HAP-1 (cell line): ENCODE data around the gene CCNE1.

Experiments
- DNase-seq, 2 experiments: peaks; one replicate each; pipeline ENCODE4 v3.0.0-alpha.2; 2016 to 2020; ENCODE audit warnings: low spot score in 2 of 2
- H3K27me3 ChIP-seq: fragments of 250-450 bp; sonication (Bioruptor Pico); 2 replicates; pipeline ENCODE4 v1.5.1; 2020; ENCODE audit warnings: low read depth, mild to moderate bottlenecking, moderate library complexity
- H3K36me3 ChIP-seq: fragments of 250-450 bp; sonication (Bioruptor Pico); replicated peaks from 2 replicates; pipeline ENCODE4 v1.5.1; 2020; ENCODE audit warnings: mild to moderate bottlenecking
- H3K4me1 ChIP-seq: fragments of 250-450 bp; sonication (Bioruptor Pico); 2 replicates; pipeline ENCODE4 v1.5.1; 2020; ENCODE audit warnings: mild to moderate bottlenecking
- H3K4me3 ChIP-seq: fragments of 250-450 bp; sonication (Bioruptor Pico); 2 replicates; pipeline ENCODE4 v1.5.1; 2020; ENCODE audit warnings: mild to moderate bottlenecking, moderate library complexity
- H3K9me3 ChIP-seq: fragments of 250-450 bp; sonication (Bioruptor Pico); 2 replicates; pipeline ENCODE4 v1.5.1; 2020; ENCODE audit warnings: mild to moderate bottlenecking, moderate library complexity
- in situ Hi-C: fragments of 300-500 bp; cut with MboI; formaldehyde crosslinking; loops from 3 replicates; pipeline ENCODE4 v1.14.3; 2020; ENCODE audit warnings: low sequenced_read_pairs, inconsistent platforms, mixed read lengths

The CCNE1 gene

DNA sequence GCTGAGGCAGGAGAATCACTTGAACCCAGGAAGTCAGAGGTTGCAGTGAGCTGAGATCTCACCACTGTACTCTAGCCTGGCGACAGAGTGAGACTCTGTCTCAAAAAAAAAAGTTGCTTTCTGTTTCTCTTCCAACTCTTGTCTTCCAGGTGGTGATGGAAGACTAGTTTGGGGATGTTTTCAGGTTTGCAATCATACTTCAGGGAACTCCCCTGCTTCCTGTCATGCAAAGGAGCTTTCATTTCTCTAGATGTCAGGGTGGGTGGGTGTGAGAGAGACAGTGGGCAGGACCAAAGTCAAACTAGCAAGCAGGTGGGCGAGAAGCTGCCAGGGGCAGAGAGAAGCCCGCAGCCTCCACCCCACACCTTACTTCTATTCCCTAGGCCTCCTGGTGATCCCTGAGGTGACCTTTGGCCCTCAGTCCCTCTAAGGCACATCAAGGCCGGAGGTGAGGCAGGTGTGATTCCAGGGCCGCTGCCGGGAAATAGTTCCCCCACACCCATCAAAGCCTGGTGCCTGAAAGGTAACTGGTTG lies 25.7 kb downstream of the CCNE1 start:
- no peaks in the 10 kb centered on the region for H3K36me3 ChIP-seq
- no peak for DNase-seq
- H3K4me1 ChIP-seq, result no peaks in the 10 kb centered on the region
- no peaks in the 10 kb centered on the region for H3K9me3 ChIP-seq
- H3K27me3 ChIP-seq, result peaks cover 2% of the 10 kb centered on the region; the same call in 1 of the 2 replicates
- in situ Hi-C loops, result no loop called here
- H3K4me3 ChIP-seq, result no peak overlapping the region

DNA sequence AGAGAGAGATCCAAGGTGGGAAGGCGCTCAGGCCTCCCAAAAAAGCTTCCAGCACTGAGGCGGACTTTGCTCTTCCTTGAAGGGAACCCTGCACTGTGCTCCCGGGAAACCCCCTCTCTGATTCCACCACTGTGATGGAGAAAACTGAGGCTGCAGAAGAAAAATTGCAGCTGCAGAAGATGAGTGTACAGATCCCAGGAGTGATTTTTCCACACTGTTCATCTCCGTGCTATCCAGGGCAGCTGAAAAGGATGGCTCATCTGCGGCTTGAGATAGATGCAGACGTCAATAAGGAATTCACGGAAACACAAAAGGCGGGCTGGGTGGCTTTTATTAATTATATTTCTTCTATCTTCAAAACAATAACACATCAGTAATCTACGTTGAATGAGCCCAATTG lies 26.2 kb downstream of the CCNE1 start:
- Histone ChIP-seq H3K9me3 (no peaks in the 10 kb centered on the region), H3K27me3 (peaks cover 2% of the 10 kb centered on the region; the same call in 1 of the 2 replicates), H3K36me3 (no peaks in the 10 kb centered on the region), H3K4me3 (no peak overlapping the region), H3K4me1 (no peaks in the 10 kb centered on the region)
- in situ Hi-C loops, result no loop called here
- no peak for DNase-seq

DNA sequence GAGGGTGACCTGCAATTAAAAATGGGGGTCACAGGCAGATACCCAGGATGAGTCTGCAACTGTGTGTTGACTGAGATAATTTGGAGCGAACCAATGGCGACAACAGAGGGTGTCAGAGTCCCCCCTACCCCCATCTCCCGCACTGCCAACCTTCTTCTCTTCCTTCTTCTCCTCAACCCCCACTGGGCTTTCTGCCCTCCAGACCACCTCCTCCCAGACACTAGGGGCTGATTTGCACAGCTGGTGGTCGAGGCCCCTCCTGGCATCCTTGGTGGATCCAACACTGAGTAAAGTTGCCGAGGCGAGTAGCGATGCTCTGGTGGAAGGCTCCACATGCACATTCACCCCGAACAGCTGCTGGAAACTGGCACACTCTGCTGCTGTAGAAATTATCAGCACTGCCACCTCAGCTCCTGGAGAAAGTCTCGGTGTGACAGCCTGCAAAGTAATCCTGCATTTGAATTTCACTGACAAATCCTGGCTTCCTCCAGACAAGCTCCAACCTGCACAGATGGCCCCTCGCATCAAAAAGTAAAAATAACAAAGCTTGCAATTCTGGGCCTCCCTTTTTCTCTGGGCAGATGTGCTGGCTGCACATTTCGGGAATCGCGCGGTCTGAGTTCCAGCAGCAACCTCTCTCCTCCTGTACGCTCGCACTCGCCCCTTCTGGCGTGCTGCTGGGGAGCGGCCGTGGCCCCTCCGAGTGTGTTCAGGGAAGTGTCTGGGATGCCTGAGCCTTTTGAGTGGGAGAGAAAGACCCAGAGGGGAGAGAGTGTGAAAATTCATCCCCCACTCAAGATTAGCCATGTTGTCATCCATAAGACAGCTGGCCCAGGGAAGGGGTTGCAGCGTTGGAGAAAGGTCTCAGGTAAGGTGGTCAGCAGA lies 28.5 kb downstream of the CCNE1 start:
- Histone ChIP-seq H3K9me3 (no peaks in the 10 kb centered on the region), H3K27me3 (no peaks in the 10 kb centered on the region; the same call in 1 of the 2 replicates), H3K4me3 (no peak overlapping the region), H3K4me1 (no peaks in the 10 kb centered on the region; the same call in 1 of the 2 replicates), H3K36me3 (no peaks in the 10 kb centered on the region)
- DNase-seq, result no peak
- in situ Hi-C loops, result no loop called here

GRCh38 chr19:29841209-29841558 lies 29.4 kb downstream of the CCNE1 start:
- Histone ChIP-seq H3K9me3 (no peaks in the 10 kb centered on the region), H3K36me3 (no peaks in the 10 kb centered on the region), H3K27me3 (no peaks in the 10 kb centered on the region; the same call in 1 of the 2 replicates), H3K4me1 (peaks cover 2% of the 10 kb centered on the region; the same call in 1 of the 2 replicates), H3K4me3 (no peak overlapping the region)
- no peak for DNase-seq
- in situ Hi-C loops, result no loop called here

DNA sequence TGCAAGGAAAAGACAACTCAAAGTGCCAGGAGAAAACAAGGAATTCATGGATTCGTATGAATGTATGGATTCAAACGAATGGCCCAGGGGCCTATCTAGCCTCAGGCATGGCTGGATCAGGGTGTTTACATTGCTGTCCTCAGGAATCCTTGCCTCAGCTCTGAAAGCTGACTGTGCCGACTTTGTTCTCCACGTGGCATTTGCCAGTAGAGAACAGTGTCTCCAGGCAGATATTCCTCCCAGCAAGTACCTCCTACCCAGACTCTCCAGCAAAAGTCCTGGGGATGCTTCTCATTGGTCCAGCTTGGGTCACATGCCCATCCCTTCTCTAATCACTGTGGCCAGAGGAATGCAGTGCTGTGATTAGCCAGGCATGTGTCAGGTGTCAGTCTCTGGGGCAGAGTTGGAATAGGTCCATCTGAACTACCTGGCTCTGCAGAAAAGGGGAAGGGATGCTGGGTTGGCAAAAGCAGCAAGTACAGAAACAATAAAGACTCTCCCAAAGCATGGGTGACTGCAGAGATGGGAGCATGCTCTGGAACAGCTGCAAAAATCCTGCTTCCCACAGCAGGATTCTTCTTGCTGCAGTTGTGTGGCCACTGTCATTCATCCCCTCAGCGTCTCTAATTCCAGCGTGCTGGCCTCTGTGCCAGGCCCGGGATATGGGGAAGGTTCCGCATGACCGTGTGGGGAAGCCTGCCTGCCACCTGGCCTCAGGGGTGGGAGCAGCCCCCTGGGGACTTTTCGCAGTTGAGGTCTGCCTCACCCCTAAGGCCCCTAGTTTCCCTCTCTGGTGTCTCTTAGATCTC lies 30.0 kb downstream of the CCNE1 start:
- in situ Hi-C loops, result no loop called here
- Histone ChIP-seq H3K36me3 (no peaks in the 10 kb centered on the region), H3K4me1 (peaks cover 2% of the 10 kb centered on the region; the same call in 1 of the 2 replicates), H3K9me3 (no peaks in the 10 kb centered on the region), H3K4me3 (no peak overlapping the region), H3K27me3 (no peaks in the 10 kb centered on the region; the same call in 1 of the 2 replicates)
- DNase-seq, result peak; percentile 14 to 57

DNA sequence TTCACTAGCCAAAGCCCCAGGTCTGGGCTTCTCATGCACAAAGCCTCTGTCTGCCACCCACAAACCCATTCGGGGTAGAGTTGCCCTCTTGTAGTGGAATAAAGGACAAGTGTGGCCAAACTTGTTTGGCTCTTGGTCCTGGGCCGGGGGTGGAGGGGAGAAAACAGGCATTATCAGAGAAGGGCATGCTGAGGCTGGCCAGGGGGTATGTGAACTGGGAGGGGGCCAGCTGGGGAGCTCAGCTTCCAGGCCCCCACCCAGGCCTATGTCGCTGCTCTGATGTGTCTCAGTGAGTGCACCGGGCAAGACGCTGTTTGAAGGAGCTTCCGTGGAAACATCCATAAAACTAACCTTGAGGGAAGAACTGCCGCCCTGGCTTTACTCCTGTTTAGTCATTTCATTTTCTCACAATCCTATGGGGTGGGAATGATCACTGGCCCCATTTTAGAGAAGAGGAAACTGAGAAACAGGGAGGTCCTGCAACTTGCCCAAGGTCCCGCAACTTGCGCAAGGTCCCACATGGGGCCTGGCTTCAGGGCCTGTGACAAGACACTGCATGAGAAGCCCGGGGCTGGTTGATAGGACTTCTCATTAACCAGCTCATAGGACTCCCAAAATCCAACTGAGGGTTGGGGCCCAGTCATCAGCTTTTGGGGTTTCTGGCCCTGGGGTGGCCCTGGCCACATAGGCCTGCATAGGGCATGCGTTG lies 30.8 kb downstream of the CCNE1 start:
- Histone ChIP-seq H3K27me3 (no peaks in the 10 kb centered on the region; the same call in 1 of the 2 replicates), H3K4me3 (no peak overlapping the region), H3K9me3 (no peaks in the 10 kb centered on the region), H3K36me3 (no peaks in the 10 kb centered on the region), H3K4me1 (peaks cover 6% of the 10 kb centered on the region; the same call in 1 of the 2 replicates)
- DNase-seq, result no peak
- in situ Hi-C loops, result no loop called here

DNA sequence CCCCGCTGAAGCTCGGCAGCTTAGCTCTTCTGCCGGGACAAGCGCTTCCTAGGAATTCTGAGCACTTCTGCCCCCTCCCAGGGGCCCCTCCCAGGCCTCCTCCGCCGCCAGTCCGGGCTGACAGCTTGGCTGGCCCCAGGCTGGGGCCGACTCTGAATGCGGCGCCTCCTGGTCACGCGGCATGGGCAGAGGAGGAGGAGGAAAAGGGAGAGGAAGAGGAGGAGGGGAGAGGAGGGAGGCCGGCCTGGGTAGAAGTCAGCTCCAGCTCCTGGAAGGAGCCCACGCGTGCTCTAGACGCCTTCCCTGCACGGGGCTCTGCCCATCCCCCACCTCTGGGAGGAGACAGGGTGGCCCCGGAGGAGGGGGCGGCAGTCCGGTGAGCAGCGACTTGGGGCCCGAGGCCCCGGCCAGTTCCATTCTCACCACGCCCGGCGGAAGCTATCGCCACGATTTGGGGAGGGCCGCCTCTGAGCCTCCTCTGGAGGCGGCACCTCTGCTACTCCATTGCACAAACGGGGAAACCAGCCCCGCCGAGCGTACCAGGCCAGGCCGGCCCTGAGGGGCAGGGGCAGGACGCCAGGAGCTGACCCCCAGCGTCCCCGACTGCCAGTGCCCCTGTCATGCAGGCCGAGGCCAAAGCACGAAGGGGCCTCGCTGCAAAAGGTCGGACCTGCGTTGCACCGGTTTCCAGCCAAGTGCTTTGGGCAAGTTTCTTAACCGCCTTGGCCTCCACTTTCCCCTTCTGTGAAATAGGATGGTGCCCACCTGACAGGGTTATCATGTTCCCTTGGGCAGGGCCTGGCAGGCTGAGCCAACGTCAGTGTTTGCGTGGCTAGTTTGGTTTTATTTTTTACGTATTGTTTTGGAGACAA lies 31.6 kb downstream of the CCNE1 start:
- H3K9me3 ChIP-seq, result no peaks in the 10 kb centered on the region
- H3K4me1 ChIP-seq, result peaks cover 9% of the 10 kb centered on the region
- DNase-seq, result no peak
- H3K27me3 ChIP-seq, result no peaks in the 10 kb centered on the region; the same call in 1 of the 2 replicates
- in situ Hi-C loops, result no loop called here
- no peak overlapping the region for H3K4me3 ChIP-seq
- no peaks in the 10 kb centered on the region for H3K36me3 ChIP-seq

GRCh38 chr19:29844891-29845573 lies 33.2 kb downstream of the CCNE1 start:
- Histone ChIP-seq H3K4me3 (peak overlapping the region; percentile 38), H3K36me3 (no peaks in the 10 kb centered on the region), H3K4me1 (peaks cover 9% of the 10 kb centered on the region), H3K27me3 (no peaks in the 10 kb centered on the region), H3K9me3 (no peaks in the 10 kb centered on the region)
- DNase-seq, result peak; percentile 90 to 97
- in situ Hi-C loops, result no loop called here

DNA sequence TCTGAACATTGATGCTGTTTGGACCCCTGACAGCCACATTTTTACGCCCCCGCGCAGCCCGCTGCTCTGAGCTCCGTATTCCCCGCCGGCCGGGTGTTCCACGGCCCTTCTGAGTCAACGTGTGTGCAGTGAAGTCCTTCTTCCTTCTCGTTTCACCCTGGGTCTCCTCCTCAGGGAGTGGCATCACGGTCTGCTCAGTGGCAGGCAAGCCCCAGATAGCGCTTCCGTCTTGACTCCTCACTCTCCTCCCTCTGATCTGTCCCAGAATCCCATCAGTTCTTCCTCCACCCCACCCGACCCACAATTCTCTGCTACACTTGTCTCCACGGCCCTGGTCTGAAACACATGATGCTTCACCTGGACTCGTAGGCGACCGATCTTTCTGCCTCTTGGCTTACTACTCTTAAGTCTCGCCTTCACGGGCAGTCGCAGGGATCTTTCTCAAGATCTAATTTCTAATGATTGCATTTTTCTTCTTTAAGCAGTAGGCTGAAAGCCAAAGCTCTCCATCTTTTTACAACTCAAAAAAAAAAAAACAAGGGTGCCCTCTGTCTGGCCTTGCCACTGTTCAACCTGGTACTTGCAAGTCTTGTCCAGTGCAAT lies 33.9 kb downstream of the CCNE1 start:
- Histone ChIP-seq H3K27me3 (no peaks in the 10 kb centered on the region), H3K36me3 (no peaks in the 10 kb centered on the region), H3K4me1 (peaks cover 9% of the 10 kb centered on the region), H3K9me3 (no peaks in the 10 kb centered on the region; the same call in 1 of the 2 replicates), H3K4me3 (peak overlapping the region; percentile 38)
- DNase-seq, result peak; percentile 45 to 71
- in situ Hi-C loops, result no loop called here

DNA sequence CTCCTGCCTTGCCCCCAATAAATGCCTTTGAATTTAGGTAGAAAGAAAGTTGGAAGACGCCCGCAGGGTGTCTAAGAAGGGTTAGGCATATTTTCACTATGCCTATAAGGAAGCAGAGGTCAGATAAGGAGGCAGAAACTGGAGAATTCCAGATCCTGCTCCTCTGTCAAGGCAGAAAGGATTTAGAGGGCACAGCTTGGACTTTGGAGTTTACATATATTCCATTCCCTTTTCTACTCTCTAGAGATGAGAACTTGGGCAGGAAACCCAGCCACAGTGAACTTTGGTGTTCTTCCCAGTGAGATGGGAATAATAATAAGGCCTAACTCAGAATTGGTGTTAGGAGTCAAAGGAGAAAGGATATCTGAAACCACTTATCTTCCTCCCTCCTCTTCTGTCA lies 37.4 kb downstream of the CCNE1 start:
- Histone ChIP-seq H3K27me3 (no peaks in the 10 kb centered on the region), H3K4me1 (peaks cover 9% of the 10 kb centered on the region), H3K9me3 (no peaks in the 10 kb centered on the region; the same call in 1 of the 2 replicates), H3K36me3 (no peaks in the 10 kb centered on the region), H3K4me3 (no peak overlapping the region)
- in situ Hi-C loops, result no loop called here
- DNase-seq, result no peak

DNA sequence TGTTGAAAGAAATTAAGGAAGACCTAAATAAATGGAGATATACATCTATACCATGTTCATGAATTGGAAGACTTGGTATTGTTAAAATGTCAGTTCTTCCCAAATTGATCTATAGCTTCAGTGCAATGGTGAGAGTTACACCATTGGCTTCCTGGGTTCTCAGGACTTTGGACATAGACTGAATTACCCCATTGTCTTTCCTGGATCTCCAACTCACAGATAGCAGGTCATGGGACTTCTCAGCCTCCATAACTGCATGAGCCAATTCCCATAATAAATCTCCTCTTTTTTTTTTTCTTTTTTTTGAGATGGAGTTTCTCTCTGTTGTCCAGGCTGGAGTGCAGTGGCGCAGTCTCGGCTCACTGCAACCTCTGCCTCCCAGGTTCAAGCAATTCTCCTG lies 38.7 kb downstream of the CCNE1 start:
- DNase-seq, result no peak
- H3K36me3 ChIP-seq, result no peaks in the 10 kb centered on the region
- in situ Hi-C loops, result no loop called here
- peaks cover 9% of the 10 kb centered on the region for H3K4me1 ChIP-seq
- no peak overlapping the region for H3K4me3 ChIP-seq
- H3K27me3 ChIP-seq, result no peaks in the 10 kb centered on the region
- H3K9me3 ChIP-seq, result no peaks in the 10 kb centered on the region; the same call in 1 of the 2 replicates
